ENCODE data around the gene ARGLU1.

Gene ARGLU1

GRCh38 chr13:106513025-106513983 lies 54.6 kb downstream of the ARGLU1 start:
- Histone ChIP-seq H3K79me2 (ENCODE audit: insufficient read depth, low read length) (no peaks in the 10 kb centered on the region), H3K4me1 (ENCODE audit: insufficient read depth, low read length) (peaks cover 2% of the 10 kb centered on the region), H2AFZ (ENCODE audit: low read depth, low read length) (no peak overlapping the region), H3K9ac (ENCODE audit: low read depth, low read length) (no peak overlapping the region), H3K9me3 (ENCODE audit: insufficient read depth, low read length, severe bottlenecking) (no peaks in the 10 kb centered on the region), H3K4me2 (ENCODE audit: insufficient read depth, low read length) (no peak overlapping the region), H3K36me3 (ENCODE audit: insufficient read depth, low read length) (no peaks in the 10 kb centered on the region), H3K27me3 (ENCODE audit: insufficient read depth, low read length, poor library complexity) (no peaks in the 10 kb centered on the region), H4K20me1 (ENCODE audit: insufficient read depth, low read length) (no peaks in the 10 kb centered on the region), H3K27ac (ENCODE audit: low read length) (no peak overlapping the region), H3K4me3 (ENCODE audit: low read depth in 1 of 2, low read length in 2 of 2) (no peak overlapping the region)
- ATAC-seq (ENCODE audit: insufficient read depth, low read depth), result no peak
- no peak for DNase-seq
- no peak for TF ChIP-seq EZH2 (IDR thresholded peaks at IDR 0.05; ENCODE audit: borderline replicate concordance, low read depth, low read length, severe bottlenecking)
- TF ChIP-seq, protein P1, sequence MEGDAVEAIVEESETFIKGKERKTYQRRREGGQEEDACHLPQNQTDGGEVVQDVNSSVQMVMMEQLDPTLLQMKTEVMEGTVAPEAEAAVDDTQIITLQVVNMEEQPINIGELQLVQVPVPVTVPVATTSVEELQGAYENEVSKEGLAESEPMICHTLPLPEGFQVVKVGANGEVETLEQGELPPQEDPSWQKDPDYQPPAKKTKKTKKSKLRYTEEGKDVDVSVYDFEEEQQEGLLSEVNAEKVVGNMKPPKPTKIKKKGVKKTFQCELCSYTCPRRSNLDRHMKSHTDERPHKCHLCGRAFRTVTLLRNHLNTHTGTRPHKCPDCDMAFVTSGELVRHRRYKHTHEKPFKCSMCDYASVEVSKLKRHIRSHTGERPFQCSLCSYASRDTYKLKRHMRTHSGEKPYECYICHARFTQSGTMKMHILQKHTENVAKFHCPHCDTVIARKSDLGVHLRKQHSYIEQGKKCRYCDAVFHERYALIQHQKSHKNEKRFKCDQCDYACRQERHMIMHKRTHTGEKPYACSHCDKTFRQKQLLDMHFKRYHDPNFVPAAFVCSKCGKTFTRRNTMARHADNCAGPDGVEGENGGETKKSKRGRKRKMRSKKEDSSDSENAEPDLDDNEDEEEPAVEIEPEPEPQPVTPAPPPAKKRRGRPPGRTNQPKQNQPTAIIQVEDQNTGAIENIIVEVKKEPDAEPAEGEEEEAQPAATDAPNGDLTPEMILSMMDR (IDR thresholded peaks at IDR 0.05; ENCODE audit: borderline replicate concordance, extremely low read depth, low read length, poor library complexity, severe bottlenecking), result no peak

GRCh38 chr13:106507560-106508274 lies 60.2 kb downstream of the ARGLU1 start:
- DNase-seq (peak; percentile 64), ATAC-seq (ENCODE audit: insufficient read depth, low read depth) (peak; percentile 91)
- Histone ChIP-seq H3K4me2 (ENCODE audit: insufficient read depth, low read length) (peak overlapping the region; percentile 2; the same call in 1 of the 2 replicates), H3K4me1 (ENCODE audit: insufficient read depth, low read length) (peaks cover 10% of the 10 kb centered on the region), H3K9ac (ENCODE audit: low read depth, low read length) (no peak overlapping the region), H3K36me3 (ENCODE audit: insufficient read depth, low read length) (no peaks in the 10 kb centered on the region), H3K79me2 (ENCODE audit: insufficient read depth, low read length) (no peaks in the 10 kb centered on the region), H4K20me1 (ENCODE audit: insufficient read depth, low read length) (no peaks in the 10 kb centered on the region), H2AFZ (ENCODE audit: low read depth, low read length) (peak overlapping the region; percentile 62), H3K27me3 (ENCODE audit: insufficient read depth, low read length, poor library complexity) (no peaks in the 10 kb centered on the region), H3K27ac (ENCODE audit: low read length) (no peak overlapping the region), H3K9me3 (ENCODE audit: insufficient read depth, low read length, severe bottlenecking) (no peaks in the 10 kb centered on the region), H3K4me3 (ENCODE audit: low read depth in 1 of 2, low read length in 2 of 2) (no peak overlapping the region)
- TF ChIP-seq, protein P1 (IDR thresholded peaks at IDR 0.05; ENCODE audit: borderline replicate concordance, extremely low read depth, low read length, poor library complexity, severe bottlenecking), result no peak
- TF ChIP-seq EZH2 (IDR thresholded peaks at IDR 0.05; ENCODE audit: borderline replicate concordance, low read depth, low read length, severe bottlenecking), result no peak

DNA sequence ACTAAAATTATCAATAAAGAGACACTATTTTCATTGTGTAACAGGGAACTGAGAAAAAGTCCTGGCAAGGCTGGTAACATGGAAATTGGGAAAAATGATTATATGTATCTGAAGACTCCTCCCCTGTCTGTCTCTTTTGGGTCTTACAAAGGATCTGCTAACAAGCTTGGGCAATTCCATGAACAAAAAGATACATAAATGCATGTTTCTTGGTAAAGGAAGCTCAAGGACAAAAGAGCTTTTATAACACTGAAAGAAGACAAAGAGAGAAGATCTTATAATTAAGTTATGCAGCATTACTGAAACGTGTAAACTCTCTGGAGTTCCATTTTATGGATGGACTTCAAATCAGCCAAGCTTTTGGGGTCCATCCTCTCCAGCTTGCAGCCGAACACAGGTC lies 61.7 kb downstream of the ARGLU1 start:
- Histone ChIP-seq H4K20me1 (ENCODE audit: insufficient read depth, low read length) (no peaks in the 10 kb centered on the region), H3K36me3 (ENCODE audit: insufficient read depth, low read length) (no peaks in the 10 kb centered on the region), H3K79me2 (ENCODE audit: insufficient read depth, low read length) (no peaks in the 10 kb centered on the region), H3K27ac (ENCODE audit: low read length) (no peak overlapping the region), H3K9me3 (ENCODE audit: insufficient read depth, low read length, severe bottlenecking) (no peaks in the 10 kb centered on the region), H3K9ac (ENCODE audit: low read depth, low read length) (no peak overlapping the region), H3K4me2 (ENCODE audit: insufficient read depth, low read length) (no peak overlapping the region), H3K4me3 (ENCODE audit: low read depth in 1 of 2, low read length in 2 of 2) (no peak overlapping the region), H3K4me1 (ENCODE audit: insufficient read depth, low read length) (peaks cover 11% of the 10 kb centered on the region), H3K27me3 (ENCODE audit: insufficient read depth, low read length, poor library complexity) (no peaks in the 10 kb centered on the region), H2AFZ (ENCODE audit: low read depth, low read length) (no peak overlapping the region)
- ATAC-seq (ENCODE audit: insufficient read depth, low read depth) (no peak), DNase-seq (no peak)
- TF ChIP-seq, protein P1 (IDR thresholded peaks at IDR 0.05; ENCODE audit: borderline replicate concordance, extremely low read depth, low read length, poor library complexity, severe bottlenecking), result no peak
- no peak for TF ChIP-seq EZH2 (IDR thresholded peaks at IDR 0.05; ENCODE audit: borderline replicate concordance, low read depth, low read length, severe bottlenecking)

Data from DND-41 (cell line).